A172 (cell line): Measurements from ENCODE around the gene TMCO5A. TPM values are rescaled to one million over a fixed set of nuclear protein-coding genes. Genes with fewer than 3 reads are reported as not detected.
"Not testable (repeated sequence)": the region's sequence is repeated elsewhere in the genome, so short reads cannot be mapped to it uniquely, and the experiment has no call there.

Experiments
- DNase-seq: peaks from one replicate; pipeline ENCODE4 v3.0.0-alpha.2; 2015; ENCODE audit warnings: low spot score
- total RNA-seq: library from RNA; depleted of rRNA; stranded (reverse); fragments of >200 nt; shearing (Covaris generic); gene quantifications from 2 replicates; pipeline ENCODE4 v1.2.3, GENCODE V29; 2014; rRNA removed

The TMCO5A gene
- total RNA-seq, result not detected in 2 replicates

GRCh38 chr15:37934340-37934739 lies at the start of gene TMCO5A:
Gene TMCO5A, plus strand, starts transcription at chr15:37934640. Its CDS starts 1,684 bp downstream, at chr15:37936324.
- DNase-seq, result no peak

GRCh38 chr15:37885651-37886050 lies 48.8 kb upstream of the TMCO5A start:
- DNase-seq, result no peak

GRCh38 chr15:37888356-37888755 lies 46.1 kb upstream of the TMCO5A start:
- DNase-seq, result no peak

GRCh38 chr15:37891766-37892368 lies 42.6 kb upstream of the TMCO5A start:
- peak; percentile 44 for DNase-seq

- no peak for DNase-seq
Observed at GRCh38 chr15:37893309-37893708, 41.1 kb upstream of the TMCO5A start.

- DNase-seq, result no peak
Observed at GRCh38 chr15:37898362-37898761, 36.1 kb upstream of the TMCO5A start.

GRCh38 chr15:37900326-37901221 lies 33.9 kb upstream of the TMCO5A start:
- DNase-seq, result peak; percentile 78

GRCh38 chr15:37902126-37902525 lies 32.3 kb upstream of the TMCO5A start:
- no peak for DNase-seq

GRCh38 chr15:37903919-37904625 lies 30.4 kb upstream of the TMCO5A start:
- no peak for DNase-seq

- peak; percentile 64 for DNase-seq
Observed at GRCh38 chr15:37907136-37907535, 27.3 kb upstream of the TMCO5A start.

- DNase-seq, result peak; percentile 40
Observed at GRCh38 chr15:37921527-37922385, 12.7 kb upstream of the TMCO5A start.

- no peak for DNase-seq
Observed at GRCh38 chr15:37926136-37926535, 8.3 kb upstream of the TMCO5A start.

- no peak for DNase-seq
Observed at GRCh38 chr15:37929238-37929637, 5.2 kb upstream of the TMCO5A start.

- DNase-seq, result no peak
Observed at GRCh38 chr15:37931321-37931720, 3.1 kb upstream of the TMCO5A start.

GRCh38 chr15:37931868-37932267 lies 2.6 kb upstream of the TMCO5A start:
- peak; percentile 41 for DNase-seq

- DNase-seq, result no peak
Observed at GRCh38 chr15:37932549-37932948, 1.9 kb upstream of the TMCO5A start.

GRCh38 chr15:37933666-37934065 lies 774 bp upstream of the TMCO5A start:
- DNase-seq, result no peak

- no peak for DNase-seq
Observed at GRCh38 chr15:37940876-37941275, 6.4 kb downstream of the TMCO5A start.

GRCh38 chr15:37941779-37942178 lies 7.3 kb downstream of the TMCO5A start:
- no peak for DNase-seq

GRCh38 chr15:37951999-37952398 lies 17.6 kb downstream of the TMCO5A start:
- no peak for DNase-seq

GRCh38 chr15:37960742-37961141 lies 26.3 kb downstream of the TMCO5A start:
- DNase-seq, result not testable (repeated sequence)
